IMR-90 (cell line): ENCODE measurements around the gene RFTN1. TPM values are rescaled to one million over a fixed set of nuclear protein-coding genes. Genes with fewer than 3 reads are reported as not detected.
A peak's percentile ranks its signal among the peaks of the same experiment; 100 is the strongest.

Experiments
- ATAC-seq: fragments of 200-7000 bp; cut with Tn5 transposase; 2 replicates; pipeline ENCODE4 v1.9.1; 2020; ENCODE audit warnings: low read depth, mild to moderate bottlenecking, moderate library complexity
- BruUV-seq: library from RNA; stranded (reverse); fragments of 400-500 nt; replicated peaks from 2 replicates; lab custom pipeline; 2021; lab: Mats Ljungman, UMichigan
- CTCF ChIA-PET: fragments of 300-600 bp; formaldehyde crosslinking; extraction: SDS; loops from one replicate; lab custom pipeline; 2021; ENCODE audit warnings: antibody characterized with exemption; lab: Yijun Ruan, JAX
- POLR2A ChIA-PET: fragments of 300-600 bp; sonication (Branson Sonifier 250); formaldehyde crosslinking; loops from one replicate; lab custom pipeline; 2022; ENCODE audit warnings: antibody characterized with exemption; ENCODE audit not compliant: unreplicated experiment; lab: Charles Lee
- DNase-seq: peaks from one replicate; pipeline ENCODE4 v3.0.0; 2013
- H2AFZ ChIP-seq: replicated peaks from 2 replicates; pipeline ENCODE3; 2013; ENCODE audit warnings: low read length, mild to moderate bottlenecking; ENCODE audit not compliant: poor library complexity
- H2AK5ac ChIP-seq: 2 replicates; pipeline ENCODE4 v1.6.1; 2013; ENCODE audit warnings: low read depth, low read length, inconsistent platforms
- H2AK9ac ChIP-seq: replicated peaks from 2 replicates; pipeline ENCODE3; 2013; ENCODE audit warnings: mild to moderate bottlenecking, low read depth, low read length, moderate library complexity; ENCODE audit not compliant: poor library complexity
- H2BK120ac ChIP-seq: 2 replicates; pipeline ENCODE4 v1.6.1; 2013; ENCODE audit warnings: low read depth, low read length, inconsistent platforms
- H2BK15ac ChIP-seq: 3 replicates; pipeline ENCODE4 v1.6.1; 2013; ENCODE audit warnings: low read depth, low read length, inconsistent platforms
- H2BK20ac ChIP-seq: 2 replicates; pipeline ENCODE4 v1.6.1; 2013; ENCODE audit warnings: low read depth, mild to moderate bottlenecking, inconsistent platforms, low read length, moderate library complexity
- H2BK5ac ChIP-seq: 2 replicates; pipeline ENCODE4 v1.6.1; 2013; ENCODE audit warnings: mild to moderate bottlenecking, low read depth, low read length, inconsistent platforms; ENCODE audit not compliant: poor library complexity, severe bottlenecking
- H3K14ac ChIP-seq: replicated peaks from 2 replicates; pipeline ENCODE4 v1.6.1; 2013; ENCODE audit warnings: low read depth, low read length, inconsistent platforms
- H3K18ac ChIP-seq: 2 replicates; pipeline ENCODE4 v1.6.1; 2013; ENCODE audit warnings: low read depth, low read length, control low read depth
- H3K23ac ChIP-seq: 2 replicates; pipeline ENCODE4 v1.6.1; 2013; ENCODE audit warnings: low read depth, low read length, inconsistent platforms
- H3K27ac ChIP-seq: 2 replicates; pipeline ENCODE4 v1.5.1; 2013; ENCODE audit warnings: mild to moderate bottlenecking, control low read depth, low read length; ENCODE audit not compliant: insufficient read depth
- H3K27me3 ChIP-seq: 2 replicates; pipeline ENCODE4 v1.6.1; 2013; ENCODE audit warnings: low read length; ENCODE audit not compliant: control insufficient read depth, insufficient read depth
- H3K36me3 ChIP-seq: 2 replicates; pipeline ENCODE4 v1.6.1; 2013; ENCODE audit warnings: low read length, mixed read lengths; ENCODE audit not compliant: control insufficient read depth, insufficient read depth
- H3K4ac ChIP-seq: 2 replicates; pipeline ENCODE4 v1.6.1; 2013; ENCODE audit warnings: low read depth, low read length, inconsistent platforms
- H3K4me1 ChIP-seq: 2 replicates; pipeline ENCODE4 v1.6.1; 2013; ENCODE audit warnings: low read length, mixed read lengths; ENCODE audit not compliant: control insufficient read depth, insufficient read depth
- H3K4me2 ChIP-seq: 2 replicates; pipeline ENCODE4 v1.6.1; 2013; ENCODE audit warnings: low read depth, mild to moderate bottlenecking, control low read depth, low read length, moderate library complexity
- H3K4me3 ChIP-seq: 2 replicates; pipeline ENCODE4 v1.5.1; 2013; ENCODE audit warnings: low read depth, mild to moderate bottlenecking, control low read depth, low read length, moderate library complexity; ENCODE audit not compliant: insufficient read depth
- H3K56ac ChIP-seq: 2 replicates; pipeline ENCODE4 v1.6.1; 2013; ENCODE audit warnings: low read length, inconsistent platforms; ENCODE audit not compliant: insufficient read depth; ENCODE audit errors: extremely low read depth
- H3K79me1 ChIP-seq, 2 experiments: 2 replicates each; pipeline ENCODE4 v1.6.1; 2013; ENCODE audit warnings: low read length in 2 of 2, inconsistent platforms in 1 of 2, low read depth in 1 of 2
- H3K9ac ChIP-seq: 2 replicates; pipeline ENCODE4 v1.6.1; 2013; ENCODE audit warnings: low read depth, low read length, control low read depth
- H3K9me1 ChIP-seq: 2 replicates; pipeline ENCODE4 v1.6.1; 2013; ENCODE audit warnings: low read length, inconsistent platforms; ENCODE audit not compliant: insufficient read depth
- H3K9me3 ChIP-seq: 2 replicates; pipeline ENCODE4 v1.6.1; 2013; ENCODE audit warnings: low read length; ENCODE audit not compliant: control insufficient read depth, insufficient read depth
- H4K20me1 ChIP-seq: 2 replicates; pipeline ENCODE4 v1.6.1; 2013; ENCODE audit warnings: low read length, inconsistent platforms; ENCODE audit not compliant: insufficient read depth
- H4K5ac ChIP-seq: 2 replicates; pipeline ENCODE4 v1.6.1; 2013; ENCODE audit warnings: mild to moderate bottlenecking, low read depth, low read length, control low read depth
- H4K8ac ChIP-seq, 2 experiments: 2 replicates each; pipeline ENCODE4 v1.6.1; 2013; ENCODE audit warnings: low read depth in 2 of 2, low read length in 2 of 2, control low read depth in 1 of 2, inconsistent platforms in 1 of 2
- H4K91ac ChIP-seq: 2 replicates; pipeline ENCODE4 v1.6.1; 2013; ENCODE audit warnings: low read depth, low read length, inconsistent platforms; ENCODE audit not compliant: insufficient read depth
- MAFK ChIP-seq: IDR thresholded peaks from 2 replicates; pipeline ENCODE4 v1.6.1; 2012; ENCODE audit warnings: low read depth, low read length, improper control_type of control experiment
- MAZ ChIP-seq: IDR thresholded peaks from 2 replicates; pipeline ENCODE4 v1.6.1; 2012; ENCODE audit warnings: low read depth, mild to moderate bottlenecking, low read length, improper control_type of control experiment, moderate library complexity, borderline replicate concordance
- SMC3 ChIP-seq: fragments of 150-350 bp; IDR thresholded peaks from 2 replicates; pipeline ENCODE4 v1.6.1; 2016; ENCODE audit warnings: low read depth, mild to moderate bottlenecking, antibody characterized with exemption, low read length, moderate library complexity
- WGBS, 2 experiments: methylation state at CpG; one replicate each; pipeline versions ENCODE4 v1.1.5 to v1.1.7; 2013; ENCODE audit warnings: missing lambda C conversion rate in 2 of 2; ENCODE audit not compliant: insufficient read length in 1 of 2; ENCODE audit errors: extremely low coverage in 2 of 2; 5-methylcytosine and 5-hydroxymethylcytosine counted together
- dilution Hi-C: fragments of 300-500 bp; cut with HindIII; formaldehyde crosslinking; loops from one replicate; pipeline ENCODE4 v1.14.3; 2018; ENCODE audit warnings: low sequenced_read_pairs; ENCODE audit not compliant: unreplicated experiment
- in situ Hi-C: fragments of 300-500 bp; cut with MboI; formaldehyde crosslinking; loops from 3 replicates; pipeline ENCODE4 v1.14.3; 2019; ENCODE audit warnings: low sequenced_read_pairs, inconsistent platforms, mixed read lengths
- intact Hi-C: fragments of 100-400 bp; cut with micrococcal nuclease; formaldehyde crosslinking; loops from 2 replicates; pipeline ENCODE4 v1.10.0; 2022
- polyA plus RNA-seq, 3 experiments: library from polyadenylated mRNA; depleted of rRNA; stranded (reverse); fragments of >200 nt; gene quantifications; 2 replicates each; pipeline ENCODE4 v1.2.3, GENCODE V29; 2012; ENCODE audit warnings: low replicate concordance in 1 of 3
- total RNA-seq: library from RNA; depleted of rRNA; stranded (reverse); fragments of >200 nt; gene quantifications from 2 replicates; pipeline ENCODE4 v1.2.3, GENCODE V29; 2012
- TF ChIP-seq, protein P1 (sequence below): fragments of 150-350 bp; IDR thresholded peaks from 2 replicates; pipeline ENCODE4 v1.6.1; 2017; ENCODE audit warnings: mild to moderate bottlenecking, antibody characterized with exemption, low read length, low read depth
- TF ChIP-seq, protein P2 (sequence below): fragments of 150-350 bp; IDR thresholded peaks from 2 replicates; pipeline ENCODE4 v1.6.1; 2016; ENCODE audit warnings: low read depth, mild to moderate bottlenecking, low read length, moderate library complexity, borderline replicate concordance

The RFTN1 gene
- total and polyA plus RNA-seq, 2 of the 4 experiments (the other 2 are of a cell fraction): 45.0 to 52.0 TPM

DNA sequence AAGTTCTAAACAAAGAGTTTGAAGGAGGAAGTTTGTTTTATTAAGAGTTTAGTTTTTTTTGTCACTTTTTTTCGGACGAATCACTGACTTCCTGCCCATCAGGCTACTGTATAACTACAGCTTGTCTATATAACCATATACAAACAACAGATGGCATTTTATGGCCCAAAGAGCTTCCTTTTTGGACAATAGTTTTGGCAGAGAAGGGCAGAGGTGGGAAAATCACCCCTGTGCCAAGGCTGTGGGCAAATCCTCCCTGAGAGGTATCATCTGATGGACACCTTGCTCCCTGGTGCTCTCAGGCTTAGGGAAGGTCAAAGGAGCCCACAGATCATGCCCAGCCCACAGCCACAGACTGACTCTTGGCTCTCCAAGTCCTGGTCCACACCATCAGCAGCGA is 135.1 kb downstream of the RFTN1 start:
- Histone ChIP-seq H2AK5ac (peak overlapping the region; percentile 93), H2BK20ac (peak overlapping the region; percentile 54), H3K23ac (peak overlapping the region; percentile 53; the same call in 1 of the 2 replicates), H2BK120ac (peak overlapping the region; percentile 82), H3K4me2 (peak overlapping the region; percentile 57), H3K4ac (peak overlapping the region; percentile 85), H3K14ac (peak overlapping the region; percentile 34), H3K56ac (no peak overlapping the region; the same call in 1 of the 2 replicates), H3K9ac (no peak overlapping the region), H4K91ac (peak overlapping the region; percentile 61), H3K27ac (peak overlapping the region; percentile 93), H3K27me3 (no peaks in the 10 kb centered on the region), H3K79me1 (peaks cover 28 to 51% of the 10 kb centered on the region in 2 experiments), H3K4me1 (peaks cover 17% of the 10 kb centered on the region), H2BK15ac (peak overlapping the region; percentile 81; the same call in 1 of the 3 replicates), H3K36me3 (peaks cover 33% of the 10 kb centered on the region), H4K20me1 (peaks cover 7% of the 10 kb centered on the region; the same call in 1 of the 2 replicates), H3K18ac (peak overlapping the region; percentile 88), H3K4me3 (no peak overlapping the region), H4K5ac (peak overlapping the region; percentile 94), H3K9me3 (peaks cover 6% of the 10 kb centered on the region; the same call in 1 of the 2 replicates), H4K8ac (peak overlapping the region; percentile 27 to 77; a peak in 2 of 4 replicates), H3K9me1 (peaks cover 18% of the 10 kb centered on the region), H2AK9ac (peak overlapping the region; percentile 26), H2BK5ac (peak overlapping the region; percentile 97), H2AFZ (no peak overlapping the region)
- WGBS, 2 experiments: no CpG with 5 or more reads among the region's 3 CpGs
- ChIA-PET POLR2A (no interaction called here), CTCF (no interaction called here)
- DNase-seq: peak; percentile 48
- dilution Hi-C loops: no loop called here
- ATAC-seq: peak; percentile 48
- in situ Hi-C loops: no loop called here
- TF ChIP-seq MAZ: no peak
- TF ChIP-seq, protein P1, sequence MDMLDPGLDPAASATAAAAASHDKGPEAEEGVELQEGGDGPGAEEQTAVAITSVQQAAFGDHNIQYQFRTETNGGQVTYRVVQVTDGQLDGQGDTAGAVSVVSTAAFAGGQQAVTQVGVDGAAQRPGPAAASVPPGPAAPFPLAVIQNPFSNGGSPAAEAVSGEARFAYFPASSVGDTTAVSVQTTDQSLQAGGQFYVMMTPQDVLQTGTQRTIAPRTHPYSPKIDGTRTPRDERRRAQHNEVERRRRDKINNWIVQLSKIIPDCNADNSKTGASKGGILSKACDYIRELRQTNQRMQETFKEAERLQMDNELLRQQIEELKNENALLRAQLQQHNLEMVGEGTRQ: no peak
- no peak for TF ChIP-seq MAFK
- no peak for TF ChIP-seq SMC3
- TF ChIP-seq, protein P2, sequence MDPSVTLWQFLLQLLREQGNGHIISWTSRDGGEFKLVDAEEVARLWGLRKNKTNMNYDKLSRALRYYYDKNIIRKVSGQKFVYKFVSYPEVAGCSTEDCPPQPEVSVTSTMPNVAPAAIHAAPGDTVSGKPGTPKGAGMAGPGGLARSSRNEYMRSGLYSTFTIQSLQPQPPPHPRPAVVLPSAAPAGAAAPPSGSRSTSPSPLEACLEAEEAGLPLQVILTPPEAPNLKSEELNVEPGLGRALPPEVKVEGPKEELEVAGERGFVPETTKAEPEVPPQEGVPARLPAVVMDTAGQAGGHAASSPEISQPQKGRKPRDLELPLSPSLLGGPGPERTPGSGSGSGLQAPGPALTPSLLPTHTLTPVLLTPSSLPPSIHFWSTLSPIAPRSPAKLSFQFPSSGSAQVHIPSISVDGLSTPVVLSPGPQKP: no peak
- BruUV-seq: no TSS peak
- intact Hi-C loops: no loop called here
